HPDE6-E6E7 (cell line): ENCODE data around the gene NSRP1.
"Not testable (repeated sequence)": the region's sequence is repeated elsewhere in the genome, so short reads cannot be mapped to it uniquely, and the experiment has no call there.

ENCODE experiments used
- DNase-seq: peaks from one replicate; pipeline ENCODE4 v3.0.0; 2011; ENCODE audit warnings: missing footprints; ENCODE audit errors: extremely low spot score

The NSRP1 gene

GRCh38 chr17:30222251-30222650, 105.6 kb downstream of the NSRP1 start:
- DNase-seq, result no peak

GRCh38 chr17:30222721-30223175, 106.1 kb downstream of the NSRP1 start:
- no peak for DNase-seq

DNA sequence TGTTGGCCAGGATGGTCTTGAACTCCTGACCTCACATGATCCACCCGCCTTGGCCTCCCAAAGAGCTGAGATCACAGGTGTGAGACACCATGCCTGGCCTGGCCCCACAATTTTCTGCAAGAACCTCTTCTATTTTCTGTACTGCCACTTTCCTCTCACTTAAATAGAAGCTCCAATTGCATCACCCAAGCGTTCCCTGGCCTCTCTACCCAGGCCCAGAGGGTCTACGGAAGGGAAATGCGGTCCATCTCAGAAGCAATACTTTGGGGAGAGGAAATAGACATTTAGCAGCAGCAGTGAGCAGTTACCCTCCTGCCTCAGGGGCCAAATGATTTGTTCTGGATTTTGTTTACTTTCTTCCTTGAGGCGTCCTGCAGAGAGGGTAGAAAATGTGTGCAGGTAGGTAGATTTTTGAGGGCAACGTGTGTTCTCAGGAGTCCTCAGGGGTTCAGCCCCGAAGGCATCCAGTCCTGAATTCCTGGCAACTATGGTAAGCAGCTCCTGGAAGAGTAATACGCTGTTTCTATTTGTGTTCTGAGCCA, 107.9 kb downstream of the NSRP1 start:
- DNase-seq, result no peak

DNA sequence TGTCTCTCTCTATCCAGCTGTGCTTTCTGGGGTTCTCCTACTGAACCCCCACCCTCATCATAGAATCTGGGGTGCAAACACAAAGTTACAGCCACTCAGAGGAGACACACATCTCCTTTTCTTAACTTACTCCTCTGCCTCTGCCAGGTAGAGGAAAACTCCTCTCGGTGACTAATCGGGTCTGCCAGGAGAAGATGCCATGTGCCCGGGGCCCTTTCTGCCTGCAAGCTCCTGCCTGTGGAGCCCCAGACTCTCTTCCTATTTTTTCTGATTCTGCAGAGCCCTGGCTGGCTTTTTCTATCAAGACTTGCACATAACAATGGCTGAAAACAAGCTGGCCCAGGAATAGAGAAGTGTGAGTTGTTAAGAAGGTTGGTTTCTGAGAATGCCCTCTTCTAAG, 108.5 kb downstream of the NSRP1 start:
- DNase-seq, result peak; percentile 58

GRCh38 chr17:30225919-30226553, 109.4 kb downstream of the NSRP1 start:
- no peak for DNase-seq

- no peak for DNase-seq
Measured at GRCh38 chr17:30226878-30227277, 110.3 kb downstream of the NSRP1 start.

- DNase-seq, result no peak
Measured at GRCh38 chr17:30228011-30228410, 111.4 kb downstream of the NSRP1 start.

DNA sequence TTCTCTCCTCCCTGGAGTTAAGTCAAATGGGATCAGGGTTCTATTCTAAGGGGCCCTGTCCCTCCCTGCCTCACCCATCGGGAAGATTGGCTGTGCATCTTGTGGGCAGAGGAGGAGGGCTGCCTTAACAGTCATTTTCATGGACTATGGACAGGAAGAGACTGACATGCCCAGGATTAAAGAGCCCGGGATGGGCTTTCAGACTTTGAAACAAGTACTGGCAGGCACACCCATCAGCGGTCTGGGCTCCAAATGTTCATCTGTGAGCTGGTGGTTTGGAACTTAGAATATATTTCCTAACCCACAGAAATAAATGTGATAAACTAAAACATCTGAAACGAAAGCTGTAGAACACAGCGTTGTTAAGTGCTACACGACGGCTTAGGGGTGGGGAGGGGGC, 112.4 kb downstream of the NSRP1 start:
- no peak for DNase-seq

- DNase-seq, result not testable (repeated sequence)
Measured at GRCh38 chr17:30230009-30230408, 113.4 kb downstream of the NSRP1 start.

- DNase-seq, result no peak
Measured at GRCh38 chr17:30230596-30231125, 114.0 kb downstream of the NSRP1 start.

GRCh38 chr17:30232015-30232823, 115.6 kb downstream of the NSRP1 start:
- no peak for DNase-seq

GRCh38 chr17:30232824-30233427, 116.3 kb downstream of the NSRP1 start:
- no peak for DNase-seq

- no peak for DNase-seq
Measured at GRCh38 chr17:30234296-30234695, 117.7 kb downstream of the NSRP1 start.

GRCh38 chr17:30234964-30235363, 118.3 kb downstream of the NSRP1 start:
- no peak for DNase-seq

- DNase-seq, result peak; percentile 22
Measured at GRCh38 chr17:30235386-30236296, 119.0 kb downstream of the NSRP1 start, which contains the start of gene SLC6A4. Gene SLC6A4, minus strand, starts transcription at chr17:30235697. Its CDS starts 13,739 bp downstream, at chr17:30221958.
